ACHN (cell line): Measurements from ENCODE around the gene PIPOX.

Experiments used
- DNase-seq: peaks from one replicate; pipeline ENCODE4 v3.0.0-alpha.2; 2015
- in situ Hi-C: cut with HindIII; loops from 2 replicates; pipeline ENCODE4 v1.10.0; 2017; ENCODE audit warnings: low sequenced_read_pairs, low pct_ligation_motif_present, low pct_unique_long_range_greater_than_20kb

Gene PIPOX

GRCh38 chr17:29042679-29043538 lies at the start of gene PIPOX:
Gene PIPOX (plus strand): TSS chr17:29043141. CDS start chr17:29043226, 85 bp downstream.
- peak; percentile 2 for DNase-seq
- in situ Hi-C loops = no loop called here

GRCh38 chr17:28993645-28994426 lies 49.1 kb upstream of the PIPOX start:
- in situ Hi-C loops = no loop called here
- no peak for DNase-seq

- in situ Hi-C loops = no loop called here
- no peak for DNase-seq
Measured at GRCh38 chr17:28996554-28997096, 46.3 kb upstream of the PIPOX start.

- no peak for DNase-seq
- in situ Hi-C loops = no loop called here
Measured at GRCh38 chr17:28997806-28998205, 45.1 kb upstream of the PIPOX start.

- DNase-seq = no peak
Measured at GRCh38 chr17:28999206-28999605, 43.7 kb upstream of the PIPOX start.

GRCh38 chr17:29000973-29001372 lies 42.0 kb upstream of the PIPOX start:
- in situ Hi-C loops = no loop called here

More at GRCh38 chr17:28999206-28999605, 43.7 kb upstream of the PIPOX start:
- in situ Hi-C loops = no loop called here

GRCh38 chr17:29002811-29003210 lies 40.1 kb upstream of the PIPOX start:
- in situ Hi-C loops = no loop called here
- DNase-seq = no peak

More at GRCh38 chr17:29000973-29001372, 42.0 kb upstream of the PIPOX start:
- DNase-seq = no peak

- no peak for DNase-seq
- in situ Hi-C loops = no loop called here
Measured at GRCh38 chr17:29003289-29003688, 39.7 kb upstream of the PIPOX start.

GRCh38 chr17:29004081-29004692 lies 38.8 kb upstream of the PIPOX start:
- in situ Hi-C loops = no loop called here
- peak; percentile 40 for DNase-seq

- DNase-seq = peak; percentile 76
- in situ Hi-C loops = no loop called here
Measured at GRCh38 chr17:29005936-29006511, 36.9 kb upstream of the PIPOX start, which contains the start of gene SEZ6. Gene SEZ6 (minus strand): TSS chr17:29006033. CDS start chr17:29005869, 164 bp downstream.

- no peak for DNase-seq
- in situ Hi-C loops = no loop called here
Measured at GRCh38 chr17:29007456-29007855, 35.5 kb upstream of the PIPOX start.

GRCh38 chr17:29007860-29008455 lies 35.0 kb upstream of the PIPOX start:
- in situ Hi-C loops = no loop called here
- peak; percentile 86 for DNase-seq

GRCh38 chr17:29008591-29008990 lies 34.4 kb upstream of the PIPOX start:
- in situ Hi-C loops = no loop called here
- DNase-seq = no peak

GRCh38 chr17:29010129-29010528 lies 32.8 kb upstream of the PIPOX start:
- in situ Hi-C loops = no loop called here
- no peak for DNase-seq

- in situ Hi-C loops = no loop called here
- DNase-seq = no peak
Measured at GRCh38 chr17:29010586-29010985, 32.4 kb upstream of the PIPOX start.

- in situ Hi-C loops = no loop called here
- no peak for DNase-seq
Measured at GRCh38 chr17:29012535-29012934, 30.4 kb upstream of the PIPOX start.

GRCh38 chr17:29014716-29015115 lies 28.2 kb upstream of the PIPOX start:
- in situ Hi-C loops = no loop called here
- no peak for DNase-seq
